CD14-positive monocyte (primary cell): ENCODE measurements around the gene IQSEC3. TPM values are rescaled to one million over a fixed set of nuclear protein-coding genes. Genes with fewer than 3 reads are reported as not detected.

Experiments used
- DNase-seq, 3 donors: peaks; one replicate each; pipeline ENCODE4 v3.0.0-alpha.2; 2011 to 2022
- H2AFZ ChIP-seq: 2 replicates; pipeline ENCODE4 v1.6.0; 2012; ENCODE audit warnings: mild to moderate bottlenecking, low read depth, low read length, inconsistent platforms; ENCODE audit not compliant: insufficient read depth, poor library complexity, severe bottlenecking
- H3K27ac ChIP-seq, 2 donors: 1 replicate in 1 of 2; 2 replicates in 1 of 2; pipeline ENCODE4 v1.5.1; 2012 to 2013; ENCODE audit warnings: low read length in 2 of 2, control low read depth in 1 of 2, inconsistent platforms in 1 of 2, low read depth in 1 of 2, mild to moderate bottlenecking in 1 of 2
- H3K27me3 ChIP-seq, 2 donors: one replicate each; pipeline versions ENCODE4 v1.6.0 to v1.6.1; 2011 to 2013; ENCODE audit warnings: low read length in 2 of 2; ENCODE audit not compliant: control insufficient read depth in 2 of 2, insufficient read depth in 2 of 2
- H3K36me3 ChIP-seq, 2 donors: replicated peaks in 1 of 2; 1 replicate in 1 of 2; 2 replicates in 1 of 2; pipeline versions ENCODE4 v1.5.1 to v1.6.1; 2012 to 2013; ENCODE audit warnings: low read length in 2 of 2, control low read depth in 1 of 2, inconsistent platforms in 1 of 2, mild to moderate bottlenecking in 1 of 2; ENCODE audit not compliant: insufficient read depth in 2 of 2, control insufficient read depth in 1 of 2
- H3K4me1 ChIP-seq, 2 donors: 1 replicate in 1 of 2; 2 replicates in 1 of 2; pipeline versions ENCODE4 v1.5.1 to v1.6.1; 2012 to 2013; ENCODE audit warnings: low read length in 2 of 2, control low read depth in 1 of 2, inconsistent platforms in 1 of 2, mild to moderate bottlenecking in 1 of 2, moderate library complexity in 1 of 2; ENCODE audit not compliant: insufficient read depth in 2 of 2, control insufficient read depth in 1 of 2
- H3K4me2 ChIP-seq: replicated peaks from 2 replicates; pipeline ENCODE3; 2012; ENCODE audit warnings: low read length, moderate library complexity, mild to moderate bottlenecking; ENCODE audit not compliant: poor library complexity, severe bottlenecking; ENCODE audit errors: extremely low read depth
- H3K4me3 ChIP-seq, 3 experiments: fragments of 200-600 bp in 1 of 3; sonication (generic) in 1 of 3; replicated peaks in 1 of 3; 1 replicate in 2 of 3; 2 replicates in 1 of 3; pipeline ENCODE4 v1.5.1; 2011 to 2013; ENCODE audit warnings: low read length in 3 of 3, mild to moderate bottlenecking in 3 of 3, control low read depth in 2 of 3, low read depth in 2 of 3, inconsistent platforms in 1 of 3, moderate library complexity in 1 of 3
- H3K79me2 ChIP-seq: 2 replicates; pipeline ENCODE4 v1.6.0; 2012; ENCODE audit warnings: mild to moderate bottlenecking, control low read depth, inconsistent platforms, low read length, moderate library complexity; ENCODE audit not compliant: insufficient read depth
- H3K9ac ChIP-seq: 2 replicates; pipeline ENCODE4 v1.6.0; 2017; ENCODE audit warnings: low read length, mild to moderate bottlenecking; ENCODE audit not compliant: insufficient read depth, poor library complexity, severe bottlenecking
- H3K9me3 ChIP-seq, 2 donors: replicated peaks in 1 of 2; 1 replicate in 1 of 2; 2 replicates in 1 of 2; pipeline versions ENCODE4 v1.5.1 to v1.6.1; 2012 to 2013; ENCODE audit warnings: low read length in 2 of 2, control low read depth in 1 of 2; ENCODE audit not compliant: control insufficient read depth in 1 of 2, insufficient read depth in 1 of 2
- H4K20me1 ChIP-seq: 2 replicates; pipeline ENCODE4 v1.6.0; 2012; ENCODE audit warnings: mild to moderate bottlenecking, low read length, control low read depth, moderate library complexity; ENCODE audit not compliant: insufficient read depth
- H3K27ac Mint-ChIP-seq, 7 donors: one replicate each; pipeline ENCODE4 v1.8.0; 2020; ENCODE audit warnings: mild to moderate bottlenecking in 7 of 7, mixed read lengths in 7 of 7, moderate library complexity in 6 of 7, inconsistent platforms in 2 of 7
- H3K27me3 Mint-ChIP-seq, 3 donors: one replicate each; pipeline ENCODE4 v1.8.0; 2021 to 2022; ENCODE audit warnings: low read depth in 3 of 3, mild to moderate bottlenecking in 3 of 3, mixed read lengths in 3 of 3, moderate library complexity in 3 of 3, inconsistent platforms in 1 of 3
- H3K36me3 Mint-ChIP-seq, 2 donors: one replicate each; pipeline ENCODE4 v1.8.0; 2020; ENCODE audit warnings: mixed read lengths in 2 of 2, inconsistent platforms in 1 of 2, mild to moderate bottlenecking in 1 of 2
- H3K4me1 Mint-ChIP-seq: one replicate; pipeline ENCODE4 v1.8.0; 2020; ENCODE audit warnings: mild to moderate bottlenecking, mixed read lengths
- H3K4me3 Mint-ChIP-seq, 2 donors: one replicate each; pipeline ENCODE4 v1.8.0; 2020; ENCODE audit warnings: mild to moderate bottlenecking in 2 of 2, mixed read lengths in 2 of 2, moderate library complexity in 1 of 2
- H3K9me3 Mint-ChIP-seq, 7 donors: one replicate each; pipeline ENCODE4 v1.8.0; 2020 to 2022; ENCODE audit warnings: mixed read lengths in 7 of 7, mild to moderate bottlenecking in 6 of 7, moderate library complexity in 6 of 7, inconsistent platforms in 2 of 7
- CTCF ChIP-seq: fragments of 200-600 bp; IDR thresholded peaks from one replicate; pipeline ENCODE4 v1.8.0; 2022; ENCODE audit warnings: antibody characterized with exemption, mild to moderate bottlenecking
- WGBS: methylation state at CpG from one replicate; pipeline ENCODE4 v1.1.5; 2013; ENCODE audit warnings: missing lambda C conversion rate; ENCODE audit not compliant: insufficient coverage; 5-methylcytosine and 5-hydroxymethylcytosine counted together
- intact Hi-C, 2 donors: fragments of 100-400 bp; cut with micrococcal nuclease; formaldehyde crosslinking; loops; one replicate each; pipeline versions ENCODE4 v1.15.0 to v1.15.1; 2023
- polyA plus RNA-seq, 3 donors: library from polyadenylated mRNA; depleted of rRNA in 1 of 3; unstranded in 2 of 3; stranded (reverse) in 1 of 3; fragments of 300-500 nt in 2 of 3; fragments of >200 nt in 1 of 3; fragmentation: Illumina TruSeq in 2 of 3; gene quantifications; 1 replicate in 2 of 3; 2 replicates in 1 of 3; pipeline ENCODE4 v1.2.3, GENCODE V29; 2012 to 2021

IQSEC3 gene
- polyA plus RNA-seq, 3 donors, result not detected

DNA sequence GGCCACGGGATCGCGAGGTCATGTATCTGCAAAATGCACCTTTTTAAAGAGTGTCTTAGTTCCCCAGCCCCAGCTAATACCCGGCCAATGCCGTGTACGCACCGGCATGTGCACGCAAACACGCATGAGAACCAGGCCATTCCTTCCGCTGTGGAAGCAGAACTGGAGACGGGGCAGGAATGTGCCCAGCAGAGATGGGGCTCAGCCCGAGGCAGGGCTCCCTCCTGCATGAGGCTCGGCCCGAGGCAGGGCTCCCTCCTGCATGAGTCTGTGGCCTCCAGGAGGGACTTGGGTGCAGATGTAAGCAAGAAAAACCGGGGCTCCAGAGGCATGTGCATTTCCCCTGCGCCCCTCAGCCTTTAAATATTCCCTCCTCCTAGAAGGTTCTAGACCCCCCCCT lies 109.2 kb downstream of the IQSEC3 start:
- Mint-ChIP-seq H3K4me3 (no peak overlapping the region), H3K27ac (no peak overlapping the region), H3K36me3 (no peaks in the 10 kb centered on the region), H3K4me1 (peaks cover 38% of the 10 kb centered on the region), H3K9me3 (peaks cover 0 to 2% (median 0%) of the 10 kb centered on the region in 7 donors), H3K27me3 (peaks cover 7 to 16% (median 7%) of the 10 kb centered on the region in 3 donors)
- Histone ChIP-seq H3K4me2 (no peak overlapping the region), H3K27me3 (no peaks in the 10 kb centered on the region), H4K20me1 (no peaks in the 10 kb centered on the region), H3K79me2 (no peaks in the 10 kb centered on the region), H3K4me1 (peaks cover 34 to 42% of the 10 kb centered on the region in 2 donors), H3K9me3 (no peaks in the 10 kb centered on the region), H3K4me3 (no peak overlapping the region), H3K9ac (no peak overlapping the region), H3K36me3 (no peaks in the 10 kb centered on the region), H3K27ac (no peak overlapping the region), H2AFZ (no peak overlapping the region)
- intact Hi-C loops, result no loop called here
- DNase-seq, result no peak
- TF ChIP-seq CTCF, result no peak
- WGBS, result 99% methylated on average over 14 of the region's 16 CpGs

DNA sequence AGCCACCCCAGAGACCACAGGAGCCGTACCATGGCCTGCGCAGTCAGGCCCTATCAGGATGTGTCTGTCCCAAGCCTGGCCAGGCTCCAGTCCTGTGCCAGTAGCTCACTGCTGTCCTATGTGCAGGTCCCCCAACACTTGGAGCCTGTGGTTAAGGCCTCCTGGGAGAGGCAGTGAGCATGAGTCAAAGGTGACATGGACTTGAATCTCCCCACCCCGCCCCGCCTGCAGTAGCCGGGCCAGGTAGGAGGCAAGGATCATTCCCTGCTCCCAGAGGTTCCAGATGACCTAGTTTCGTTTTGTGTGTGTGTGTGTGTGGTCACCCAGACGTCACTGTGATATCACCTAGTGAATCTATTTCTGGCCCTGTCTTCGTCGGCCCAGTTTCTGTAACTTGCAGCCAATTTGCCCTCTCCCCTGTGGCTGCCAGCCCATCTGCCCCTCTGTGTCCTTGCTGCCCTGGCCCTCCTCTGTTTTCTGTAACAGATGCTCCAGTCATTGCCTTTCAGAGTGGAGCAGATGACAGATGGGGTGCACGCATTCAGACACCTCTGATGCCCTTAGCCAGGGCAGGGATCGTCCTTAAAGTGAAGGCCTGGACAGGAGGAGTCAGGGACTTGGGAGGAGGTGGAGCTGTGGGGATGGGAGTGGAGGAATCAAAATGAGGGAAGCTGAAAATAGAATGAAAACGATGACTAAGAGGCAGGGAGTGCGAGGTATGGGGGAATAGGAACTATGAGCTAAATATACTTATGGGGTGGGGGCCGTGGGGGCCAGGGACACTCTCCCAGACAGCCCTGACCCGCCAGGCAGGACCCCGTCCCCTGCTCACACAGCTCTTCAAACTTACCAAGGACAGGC lies 110.0 kb downstream of the IQSEC3 start:
- no peak overlapping the region for H2AFZ ChIP-seq
- 81% methylated on average over 7 of the region's 16 CpGs for WGBS
- H3K27me3 ChIP-seq, result no peaks in the 10 kb centered on the region
- no peaks in the 10 kb centered on the region for H3K79me2 ChIP-seq
- H3K36me3 ChIP-seq, result no peaks in the 10 kb centered on the region
- Mint-ChIP-seq H3K27me3 (peaks cover 7 to 12% (median 7%) of the 10 kb centered on the region in 3 donors), H3K9me3 (peaks cover 0 to 2% (median 0%) of the 10 kb centered on the region in 7 donors), H3K4me3 (no peak overlapping the region), H3K27ac (peak overlapping the region in 2 of 7 donors; percentile 19 to 80), H3K4me1 (peaks cover 39% of the 10 kb centered on the region), H3K36me3 (no peaks in the 10 kb centered on the region)
- intact Hi-C loops, result no loop called here
- DNase-seq, result no peak
- H3K4me1 ChIP-seq, result peaks cover 38 to 46% of the 10 kb centered on the region in 2 donors
- no peak for TF ChIP-seq CTCF
- H3K4me3 ChIP-seq, result no peak overlapping the region
- no peak overlapping the region for H3K27ac ChIP-seq
- H3K9me3 ChIP-seq, result no peaks in the 10 kb centered on the region
- H4K20me1 ChIP-seq, result no peaks in the 10 kb centered on the region
- H3K9ac ChIP-seq, result no peak overlapping the region
- no peak overlapping the region for H3K4me2 ChIP-seq
